LNCAP (cell line): ENCODE measurements around the gene SIGLEC7.

Experiments used
- CTCF ChIP-seq: fragments of 450-650 bp; IDR thresholded peaks from 2 replicates; pipeline ENCODE4 v1.5.1; 2017; ENCODE audit warnings: mild to moderate bottlenecking

The SIGLEC7 gene

GRCh38 chr19:51135004-51135403, 7.1 kb upstream of the SIGLEC7 start:
- no peak for TF ChIP-seq CTCF

GRCh38 chr19:51135986-51136762, 5.9 kb upstream of the SIGLEC7 start:
- TF ChIP-seq CTCF, result no peak

GRCh38 chr19:51136851-51137551, 5.1 kb upstream of the SIGLEC7 start:
- TF ChIP-seq CTCF, result no peak

- no peak for TF ChIP-seq CTCF
Measured at GRCh38 chr19:51137792-51138425, 4.2 kb upstream of the SIGLEC7 start.

- TF ChIP-seq CTCF, result no peak
Measured at GRCh38 chr19:51138549-51138979, 3.5 kb upstream of the SIGLEC7 start.

- TF ChIP-seq CTCF, result no peak
Measured at GRCh38 chr19:51139299-51140014, 2.6 kb upstream of the SIGLEC7 start.

- no peak for TF ChIP-seq CTCF
Measured at GRCh38 chr19:51140441-51140840, 1.7 kb upstream of the SIGLEC7 start.
